Transverse colon (tissue), 4 donors: ENCODE measurements around the gene CES3.

ENCODE experiments used
- POLR2A ChIP-seq: fragments of 450-650 bp; IDR thresholded peaks from one replicate; pipeline ENCODE4 v1.6.1; 2016; ENCODE audit warnings: antibody characterized with exemption, mild to moderate bottlenecking, moderate library complexity
- POLR2AphosphoS5 ChIP-seq, 3 donors: sonication (generic); formaldehyde crosslinking; IDR thresholded peaks; one replicate each; pipeline ENCODE4 v1.6.1; 2016; ENCODE audit warnings: antibody characterized with exemption in 3 of 3
- TF ChIP-seq, protein P1 (sequence below), 5 experiments: fragments of 200-600 bp in 3 of 5; fragments of 450-650 bp in 2 of 5; sonication (generic) in 3 of 5; IDR thresholded peaks; 1 replicate in 2 of 5; 2 replicates in 3 of 5; pipeline ENCODE4 v1.5.1; 2016 to 2017; ENCODE audit warnings: antibody characterized with exemption in 5 of 5, inconsistent platforms in 3 of 5, mild to moderate bottlenecking in 2 of 5, moderate library complexity in 1 of 5

DNA sequence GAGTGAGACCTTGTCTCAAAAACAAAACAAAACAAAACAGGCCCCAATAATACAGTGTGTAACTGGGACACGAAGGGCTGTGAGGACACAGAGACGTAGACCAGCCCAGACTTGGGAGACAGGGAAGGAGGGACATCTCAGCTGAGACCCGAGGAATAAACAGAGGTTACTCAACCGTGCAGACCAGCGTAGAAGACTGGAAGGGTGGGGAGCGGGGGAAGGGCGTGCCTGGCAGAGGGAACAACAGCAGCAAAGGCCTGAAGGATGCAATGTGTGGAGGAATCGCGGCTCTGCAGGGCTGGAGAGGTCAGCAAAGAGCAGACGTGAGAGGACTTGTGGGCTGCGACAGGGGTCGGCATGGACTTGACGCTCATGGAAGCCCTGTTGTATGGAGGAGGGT, 15.7 kb downstream of the CES3 start:
- TF ChIP-seq, protein P1, sequence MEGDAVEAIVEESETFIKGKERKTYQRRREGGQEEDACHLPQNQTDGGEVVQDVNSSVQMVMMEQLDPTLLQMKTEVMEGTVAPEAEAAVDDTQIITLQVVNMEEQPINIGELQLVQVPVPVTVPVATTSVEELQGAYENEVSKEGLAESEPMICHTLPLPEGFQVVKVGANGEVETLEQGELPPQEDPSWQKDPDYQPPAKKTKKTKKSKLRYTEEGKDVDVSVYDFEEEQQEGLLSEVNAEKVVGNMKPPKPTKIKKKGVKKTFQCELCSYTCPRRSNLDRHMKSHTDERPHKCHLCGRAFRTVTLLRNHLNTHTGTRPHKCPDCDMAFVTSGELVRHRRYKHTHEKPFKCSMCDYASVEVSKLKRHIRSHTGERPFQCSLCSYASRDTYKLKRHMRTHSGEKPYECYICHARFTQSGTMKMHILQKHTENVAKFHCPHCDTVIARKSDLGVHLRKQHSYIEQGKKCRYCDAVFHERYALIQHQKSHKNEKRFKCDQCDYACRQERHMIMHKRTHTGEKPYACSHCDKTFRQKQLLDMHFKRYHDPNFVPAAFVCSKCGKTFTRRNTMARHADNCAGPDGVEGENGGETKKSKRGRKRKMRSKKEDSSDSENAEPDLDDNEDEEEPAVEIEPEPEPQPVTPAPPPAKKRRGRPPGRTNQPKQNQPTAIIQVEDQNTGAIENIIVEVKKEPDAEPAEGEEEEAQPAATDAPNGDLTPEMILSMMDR (IDR thresholded peaks at IDR 0.05): no peak
- TF ChIP-seq POLR2A (no peak), POLR2AphosphoS5 (IDR thresholded peaks at IDR 0.05) (no peak)
